SU-DHL-6 (cell line): ENCODE measurements around the gene STOM.

Experiments used
- H2AFZ ChIP-seq: fragments of 200-600 bp; sonication (generic); 2 replicates; pipeline ENCODE4 v1.6.1; 2014; ENCODE audit warnings: low read depth, mild to moderate bottlenecking, moderate library complexity, mixed read lengths, antibody characterized with exemption, low read length; ENCODE audit not compliant: severe bottlenecking
- H3F3A ChIP-seq: fragments of 200-600 bp; shearing (Covaris generic); 2 replicates; pipeline ENCODE4 v1.6.0; 2016; ENCODE audit warnings: antibody characterized with exemption, mild to moderate bottlenecking; ENCODE audit not compliant: insufficient read depth
- H3K27ac ChIP-seq: fragments of 200-600 bp; sonication (generic); 2 replicates; pipeline ENCODE4 v1.5.1; 2016; ENCODE audit warnings: low read depth, mild to moderate bottlenecking, low read length, moderate library complexity, mixed read lengths
- H3K27me3 ChIP-seq: fragments of 200-600 bp; sonication (generic), shearing (Covaris generic); 2 replicates; pipeline ENCODE4 v1.6.0; 2014; ENCODE audit warnings: mild to moderate bottlenecking, low read length
- H3K36me3 ChIP-seq: fragments of 200-600 bp; sonication (generic); 2 replicates; pipeline ENCODE4 v1.6.1; 2014; ENCODE audit warnings: mild to moderate bottlenecking, low read length, mixed read lengths
- H3K4me2 ChIP-seq: fragments of 300-600, 200-600 bp; shearing (Covaris generic), sonication (generic); 2 replicates; pipeline ENCODE4 v1.6.0; 2014; ENCODE audit warnings: low read length, low read depth, mild to moderate bottlenecking; ENCODE audit not compliant: poor library complexity, severe bottlenecking
- H3K4me3 ChIP-seq: fragments of 200-600 bp; sonication (generic); 2 replicates; pipeline ENCODE4 v1.5.1; 2014; ENCODE audit warnings: antibody characterized with exemption, low read length, mild to moderate bottlenecking, mixed read lengths; ENCODE audit not compliant: insufficient read depth, poor library complexity, severe bottlenecking
- H3K79me2 ChIP-seq: fragments of 200-600 bp; sonication (generic); 2 replicates; pipeline ENCODE4 v1.6.1; 2014; ENCODE audit warnings: mild to moderate bottlenecking, low read length, moderate library complexity; ENCODE audit not compliant: insufficient read depth
- H3K9ac ChIP-seq: fragments of 200-600 bp; sonication (generic); 2 replicates; pipeline ENCODE4 v1.7.0; 2014; ENCODE audit warnings: mild to moderate bottlenecking, low read length
- H3K9me2 ChIP-seq: fragments of 200-600 bp; sonication (generic); replicated peaks from 2 replicates; pipeline ENCODE4 v1.6.1; 2014; ENCODE audit warnings: low read length; ENCODE audit not compliant: insufficient read depth
- H3K9me3 ChIP-seq: fragments of 200-600 bp; sonication (generic); 2 replicates; pipeline ENCODE4 v1.6.1; 2014; ENCODE audit warnings: low read length, mixed read lengths; ENCODE audit not compliant: insufficient read depth
- H4K20me1 ChIP-seq: fragments of 200-600 bp; sonication (generic); 2 replicates; pipeline ENCODE4 v1.6.1; 2014; ENCODE audit warnings: low read depth, mild to moderate bottlenecking, antibody characterized with exemption, low read length, moderate library complexity, mixed read lengths
- CTCF ChIP-seq: fragments of 200-600 bp; sonication (generic); IDR thresholded peaks from one replicate; pipeline ENCODE4 v1.5.1; 2017; ENCODE audit warnings: antibody characterized with exemption, mild to moderate bottlenecking, low read length, moderate library complexity; ENCODE audit not compliant: insufficient read depth, poor library complexity, severe bottlenecking
- EZH2phosphoT487 ChIP-seq: fragments of 200-600 bp; sonication (generic), shearing (Covaris generic); conservative IDR thresholded peaks from 2 replicates; pipeline ENCODE4 v1.6.1; 2018; ENCODE audit warnings: mild to moderate bottlenecking, antibody characterized with exemption, low read length, moderate library complexity, mixed read lengths

Gene STOM

GRCh38 chr9:121326130-121326838 lies 43.8 kb downstream of the STOM start:
- no peak overlapping the region for H3K4me2 ChIP-seq
- no peak overlapping the region for H3K9ac ChIP-seq
- no peaks in the 10 kb centered on the region for H3K9me2 ChIP-seq
- TF ChIP-seq EZH2phosphoT487 (no peak), CTCF (no peak)
- no peak overlapping the region for H2AFZ ChIP-seq
- H3K79me2 ChIP-seq: no peaks in the 10 kb centered on the region
- H4K20me1 ChIP-seq: no peaks in the 10 kb centered on the region
- H3K36me3 ChIP-seq: no peaks in the 10 kb centered on the region
- H3K27ac ChIP-seq: no peak overlapping the region
- no peak overlapping the region for H3K4me3 ChIP-seq
- no peaks in the 10 kb centered on the region for H3K9me3 ChIP-seq
- H3K27me3 ChIP-seq: no peaks in the 10 kb centered on the region
- no peaks in the 10 kb centered on the region for H3F3A ChIP-seq

GRCh38 chr9:121325387-121325786 lies 44.7 kb downstream of the STOM start:
- TF ChIP-seq CTCF: no peak
- TF ChIP-seq EZH2phosphoT487: no peak
- no peak overlapping the region for H2AFZ ChIP-seq
- H3K79me2 ChIP-seq: no peaks in the 10 kb centered on the region
- no peaks in the 10 kb centered on the region for H3K36me3 ChIP-seq
- no peaks in the 10 kb centered on the region for H3K9me2 ChIP-seq
- no peaks in the 10 kb centered on the region for H3K27me3 ChIP-seq
- H3K27ac ChIP-seq: no peak overlapping the region
- no peaks in the 10 kb centered on the region for H3K9me3 ChIP-seq
- no peak overlapping the region for H3K4me3 ChIP-seq
- no peaks in the 10 kb centered on the region for H3F3A ChIP-seq
- H3K9ac ChIP-seq: no peak overlapping the region
- no peak overlapping the region for H3K4me2 ChIP-seq
- H4K20me1 ChIP-seq: no peaks in the 10 kb centered on the region

- H3K27me3 ChIP-seq: no peaks in the 10 kb centered on the region
These were observed 45.3 kb downstream of the STOM start for GRCh38 chr9:121324755-121325154.

More at GRCh38 chr9:121324755-121325154, 45.3 kb downstream of the STOM start:
- Histone ChIP-seq H3K36me3 (no peaks in the 10 kb centered on the region), H4K20me1 (no peaks in the 10 kb centered on the region), H3K9me3 (no peaks in the 10 kb centered on the region), H3F3A (no peaks in the 10 kb centered on the region), H3K9ac (no peak overlapping the region), H2AFZ (no peak overlapping the region), H3K9me2 (no peaks in the 10 kb centered on the region), H3K79me2 (no peaks in the 10 kb centered on the region), H3K4me3 (no peak overlapping the region), H3K27ac (no peak overlapping the region), H3K4me2 (no peak overlapping the region)
- TF ChIP-seq CTCF: no peak
- TF ChIP-seq EZH2phosphoT487: no peak
